IPS-18a (cell line): Measurements from ENCODE around the gene LEMD1.
"Not testable (repeated sequence)": the region's sequence is repeated elsewhere in the genome, so short reads cannot be mapped to it uniquely, and the experiment has no call there.

Experiments
- H3K27ac ChIP-seq: one replicate; pipeline ENCODE4 v1.5.1; 2013; ENCODE audit warnings: low read length
- H3K27me3 ChIP-seq: one replicate; pipeline ENCODE4 v1.6.1; 2013; ENCODE audit warnings: mild to moderate bottlenecking, low read length; ENCODE audit not compliant: control insufficient read depth, insufficient read depth
- H3K36me3 ChIP-seq: one replicate; pipeline ENCODE4 v1.6.1; 2013; ENCODE audit warnings: low read depth, low read length; ENCODE audit not compliant: control insufficient read depth
- H3K4me1 ChIP-seq: one replicate; pipeline ENCODE4 v1.6.1; 2013; ENCODE audit warnings: low read depth, low read length; ENCODE audit not compliant: control insufficient read depth
- H3K4me3 ChIP-seq: one replicate; pipeline ENCODE4 v1.5.1; 2013; ENCODE audit warnings: low read length
- H3K9ac ChIP-seq: one replicate; pipeline ENCODE4 v1.6.1; 2013; ENCODE audit warnings: mild to moderate bottlenecking, low read length, moderate library complexity
- H3K9me3 ChIP-seq: one replicate; pipeline ENCODE4 v1.6.1; 2013; ENCODE audit warnings: low read depth, low read length; ENCODE audit not compliant: control insufficient read depth

Gene LEMD1

DNA sequence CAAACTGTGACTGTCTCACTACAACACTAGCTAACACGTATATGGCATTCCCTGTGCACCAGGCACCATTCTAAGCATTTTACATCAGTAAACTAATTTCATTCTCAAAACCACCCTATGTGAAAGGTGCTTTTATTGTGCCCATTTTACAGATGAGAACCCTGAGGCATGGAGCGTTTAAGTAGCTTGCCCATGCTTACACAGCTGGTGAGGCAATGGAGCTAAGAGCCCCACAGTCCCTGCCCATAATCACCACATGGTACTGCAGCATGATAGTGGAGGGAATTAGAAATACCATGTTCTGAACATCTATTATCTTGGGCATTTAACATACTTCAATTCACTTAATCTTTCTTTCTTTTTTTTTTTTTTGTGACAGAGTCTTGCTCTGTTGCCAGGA, 34.0 kb downstream of the LEMD1 start:
- Histone ChIP-seq H3K27me3 (no peaks in the 10 kb centered on the region), H3K9me3 (no peaks in the 10 kb centered on the region), H3K9ac (no peak overlapping the region), H3K4me3 (no peak overlapping the region), H3K36me3 (no peaks in the 10 kb centered on the region), H3K4me1 (no peaks in the 10 kb centered on the region), H3K27ac (no peak overlapping the region)

DNA sequence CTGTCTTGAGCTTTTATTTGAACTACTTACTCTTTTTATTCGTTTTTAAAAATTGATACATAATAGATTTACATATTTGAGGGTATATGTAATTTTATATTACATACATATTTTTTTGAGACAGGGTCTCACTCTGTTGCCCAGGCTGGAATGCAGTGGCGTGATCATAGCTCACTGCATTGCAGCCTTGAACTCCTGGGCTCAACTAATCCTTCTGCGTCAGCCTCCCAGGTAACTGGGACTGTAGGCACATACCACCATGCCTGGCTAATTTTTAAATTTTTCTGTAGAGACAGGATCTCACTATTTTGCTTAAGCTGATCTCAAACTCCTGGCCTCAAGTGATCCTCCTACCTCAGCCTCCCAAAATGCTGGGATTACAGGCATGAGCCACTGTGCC, 38.9 kb downstream of the LEMD1 start:
- H3K27me3 ChIP-seq, H3K27ac ChIP-seq, H3K4me3 ChIP-seq, H3K9ac ChIP-seq, H3K9me3 ChIP-seq, H3K36me3 ChIP-seq, H3K4me1 ChIP-seq: not testable (repeated sequence)

DNA sequence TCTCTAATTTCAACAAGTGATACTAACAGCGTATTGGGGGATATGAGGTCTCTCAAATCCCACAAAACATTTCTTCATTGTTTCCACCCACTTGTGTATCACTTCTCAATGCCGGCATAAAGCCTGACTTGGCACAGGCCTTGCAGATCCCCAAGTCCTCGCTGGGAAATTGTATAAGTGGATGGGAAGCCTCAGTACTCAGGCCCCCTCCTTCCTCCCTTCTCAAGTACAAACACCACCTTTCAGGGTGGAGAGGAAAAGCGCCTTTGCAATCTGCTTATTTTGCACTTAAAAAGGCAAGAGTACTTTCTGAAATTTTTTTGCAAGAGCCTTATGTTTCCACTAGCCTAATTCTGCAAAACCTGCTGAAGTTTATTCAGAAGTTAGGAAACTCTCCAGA, 39.3 kb downstream of the LEMD1 start:
- no peak overlapping the region for H3K27ac ChIP-seq
- H3K9me3 ChIP-seq: no peaks in the 10 kb centered on the region
- no peaks in the 10 kb centered on the region for H3K27me3 ChIP-seq
- H3K9ac ChIP-seq: no peak overlapping the region
- no peaks in the 10 kb centered on the region for H3K4me1 ChIP-seq
- no peaks in the 10 kb centered on the region for H3K36me3 ChIP-seq
- no peak overlapping the region for H3K4me3 ChIP-seq

DNA sequence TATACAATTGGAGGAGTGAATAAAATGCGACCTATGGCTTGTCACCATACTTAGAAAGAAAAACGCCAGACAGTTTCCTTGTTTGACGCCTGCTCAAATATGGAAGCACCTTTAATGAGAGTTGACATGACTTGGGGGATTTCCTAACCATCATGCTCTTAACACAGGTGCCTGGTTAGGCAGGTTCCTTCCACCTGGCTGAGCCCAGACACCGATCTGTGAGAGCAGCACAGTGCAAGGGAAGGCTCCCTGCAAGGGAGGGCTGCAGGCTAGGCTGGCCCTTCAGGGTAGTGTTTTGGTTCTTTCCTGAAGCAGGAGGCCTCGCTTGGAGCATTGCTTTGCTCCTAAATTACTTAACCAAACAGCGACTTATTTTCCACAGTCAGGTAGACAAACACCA, 40.6 kb downstream of the LEMD1 start:
- no peaks in the 10 kb centered on the region for H3K36me3 ChIP-seq
- H3K27me3 ChIP-seq: no peaks in the 10 kb centered on the region
- no peaks in the 10 kb centered on the region for H3K9me3 ChIP-seq
- H3K27ac ChIP-seq: no peak overlapping the region
- H3K4me3 ChIP-seq: no peak overlapping the region
- peaks cover 2% of the 10 kb centered on the region for H3K4me1 ChIP-seq
- no peak overlapping the region for H3K9ac ChIP-seq

DNA sequence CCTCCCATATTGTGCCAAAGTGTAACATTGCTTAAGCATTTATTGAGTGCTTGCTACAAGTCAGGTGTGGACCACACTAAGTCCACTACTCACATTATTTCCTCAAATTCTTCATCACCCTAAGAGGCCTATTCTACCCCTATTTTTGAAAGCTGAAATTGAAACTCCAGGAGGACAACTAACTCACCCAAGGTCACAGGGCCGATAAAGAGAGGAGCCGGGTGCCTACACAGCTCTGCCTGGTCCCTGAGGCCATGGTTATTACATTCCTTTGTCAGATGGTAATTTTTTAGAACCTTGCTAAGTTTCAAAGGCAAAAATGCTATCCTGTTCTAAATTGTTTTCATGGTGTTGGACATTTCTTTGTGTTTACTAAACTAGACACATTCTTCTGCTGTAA, 41.0 kb downstream of the LEMD1 start:
- Histone ChIP-seq H3K9ac (no peak overlapping the region), H3K9me3 (no peaks in the 10 kb centered on the region), H3K27me3 (no peaks in the 10 kb centered on the region), H3K36me3 (no peaks in the 10 kb centered on the region), H3K4me3 (no peak overlapping the region), H3K27ac (no peak overlapping the region), H3K4me1 (peaks cover 6% of the 10 kb centered on the region)

DNA sequence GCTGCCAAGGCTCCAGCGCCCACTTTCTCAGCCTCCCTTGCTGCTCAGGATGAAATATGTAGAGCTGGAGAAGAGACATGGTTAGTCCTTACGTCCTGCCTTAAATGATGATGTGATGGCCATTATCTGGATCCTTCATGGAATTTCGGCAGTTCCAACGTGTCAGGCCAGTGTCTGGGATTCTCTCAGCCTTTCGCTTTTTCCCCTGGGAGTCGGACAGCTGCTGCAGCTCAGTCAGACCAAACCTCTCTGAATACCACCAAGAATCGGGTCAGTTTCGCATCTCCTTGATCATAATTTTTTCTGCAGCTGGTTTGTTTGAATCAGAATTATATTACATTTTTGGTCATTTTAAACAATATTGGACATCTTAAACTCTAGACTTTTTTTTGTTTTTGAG, 42.8 kb downstream of the LEMD1 start:
- H3K4me1 ChIP-seq: peaks cover 9% of the 10 kb centered on the region
- no peaks in the 10 kb centered on the region for H3K9me3 ChIP-seq
- H3K27ac ChIP-seq: no peak overlapping the region
- H3K27me3 ChIP-seq: no peaks in the 10 kb centered on the region
- H3K9ac ChIP-seq: no peak overlapping the region
- no peak overlapping the region for H3K4me3 ChIP-seq
- H3K36me3 ChIP-seq: no peaks in the 10 kb centered on the region

DNA sequence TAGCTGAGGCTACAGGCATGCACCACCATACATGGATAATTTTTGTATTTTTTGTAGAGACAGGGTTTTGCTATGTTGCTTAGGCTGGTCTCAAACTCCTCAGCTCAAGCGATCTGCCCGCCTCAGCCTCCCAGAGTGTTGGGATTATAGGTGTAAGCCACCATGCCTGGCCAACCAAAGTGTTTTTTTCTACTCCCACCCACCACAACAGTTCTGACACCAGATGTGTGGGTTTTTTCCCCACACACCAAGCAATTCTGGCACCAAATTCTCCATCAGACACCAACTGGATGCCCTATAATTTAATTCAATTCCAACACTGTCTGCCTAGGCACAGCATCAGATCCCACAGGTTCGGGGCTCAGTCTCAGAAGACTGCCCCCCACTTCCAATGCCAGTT, 44.5 kb downstream of the LEMD1 start:
- no peaks in the 10 kb centered on the region for H3K36me3 ChIP-seq
- no peak overlapping the region for H3K9ac ChIP-seq
- peaks cover 21% of the 10 kb centered on the region for H3K4me1 ChIP-seq

DNA sequence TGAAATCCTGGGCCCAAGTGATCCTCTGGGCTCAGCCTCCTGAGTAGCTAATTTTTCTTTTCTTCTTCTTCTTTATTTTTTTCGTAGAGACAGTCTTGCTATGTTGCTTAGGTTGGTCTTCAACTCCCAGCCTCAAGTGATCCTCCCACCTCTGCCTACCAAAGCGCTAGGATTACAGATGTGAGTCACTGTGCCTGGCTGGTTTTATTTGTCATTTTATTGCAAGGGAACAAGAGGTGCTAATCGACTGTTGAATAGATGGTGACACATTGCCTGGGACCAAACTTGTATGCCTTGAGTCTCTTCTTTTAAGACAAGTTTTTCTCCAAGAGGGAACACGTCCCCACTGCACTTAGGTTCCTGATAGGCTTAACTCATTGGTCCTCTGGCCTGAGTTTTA, 45.1 kb downstream of the LEMD1 start:
- Histone ChIP-seq H3K9me3 (no peaks in the 10 kb centered on the region), H3K4me1 (peaks cover 27% of the 10 kb centered on the region), H3K27ac (no peak overlapping the region), H3K4me3 (no peak overlapping the region), H3K27me3 (no peaks in the 10 kb centered on the region), H3K36me3 (no peaks in the 10 kb centered on the region), H3K9ac (no peak overlapping the region)

More for the DNA sequence above, 44.5 kb downstream of the LEMD1 start:
- Histone ChIP-seq H3K4me3 (no peak overlapping the region), H3K9me3 (no peaks in the 10 kb centered on the region), H3K27me3 (no peaks in the 10 kb centered on the region), H3K27ac (no peak overlapping the region)

DNA sequence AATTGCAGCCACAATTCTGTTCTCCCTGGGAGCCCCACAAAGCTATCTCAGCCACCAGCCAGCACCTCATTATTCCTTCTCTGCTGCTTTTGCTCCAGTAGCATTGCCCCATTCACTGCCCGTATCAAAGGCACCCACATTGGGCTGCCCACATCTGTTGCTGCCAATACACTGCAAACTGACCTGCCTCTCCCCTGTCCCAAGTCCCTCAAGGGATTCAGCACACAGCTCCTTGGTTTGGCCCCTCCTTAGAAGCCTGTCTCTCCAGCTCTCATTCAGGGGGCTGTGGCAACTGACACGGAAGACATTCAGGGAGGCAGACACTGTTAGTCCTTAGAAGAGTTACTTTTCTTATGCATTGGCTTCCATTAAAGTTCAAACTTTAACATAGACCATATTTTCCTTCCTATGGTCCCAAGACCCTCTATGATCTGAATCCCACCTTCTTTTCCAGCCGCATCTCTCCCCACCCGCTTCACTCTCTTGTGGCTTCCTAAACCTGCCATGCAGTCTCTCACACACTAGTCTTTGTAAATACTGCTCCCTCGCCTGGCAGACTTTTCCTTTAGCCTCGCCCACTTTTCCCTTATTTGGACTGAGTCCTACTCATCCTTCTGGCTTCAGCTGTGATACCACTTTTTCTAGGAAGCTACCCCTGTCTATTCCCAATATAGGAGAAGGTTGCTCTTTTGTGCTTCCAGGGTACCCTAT, 45.9 kb downstream of the LEMD1 start:
- Histone ChIP-seq H3K9me3 (no peaks in the 10 kb centered on the region), H3K36me3 (no peaks in the 10 kb centered on the region), H3K27ac (no peak overlapping the region), H3K27me3 (no peaks in the 10 kb centered on the region), H3K9ac (no peak overlapping the region), H3K4me1 (peaks cover 27% of the 10 kb centered on the region), H3K4me3 (peak overlapping the region; percentile 26)

DNA sequence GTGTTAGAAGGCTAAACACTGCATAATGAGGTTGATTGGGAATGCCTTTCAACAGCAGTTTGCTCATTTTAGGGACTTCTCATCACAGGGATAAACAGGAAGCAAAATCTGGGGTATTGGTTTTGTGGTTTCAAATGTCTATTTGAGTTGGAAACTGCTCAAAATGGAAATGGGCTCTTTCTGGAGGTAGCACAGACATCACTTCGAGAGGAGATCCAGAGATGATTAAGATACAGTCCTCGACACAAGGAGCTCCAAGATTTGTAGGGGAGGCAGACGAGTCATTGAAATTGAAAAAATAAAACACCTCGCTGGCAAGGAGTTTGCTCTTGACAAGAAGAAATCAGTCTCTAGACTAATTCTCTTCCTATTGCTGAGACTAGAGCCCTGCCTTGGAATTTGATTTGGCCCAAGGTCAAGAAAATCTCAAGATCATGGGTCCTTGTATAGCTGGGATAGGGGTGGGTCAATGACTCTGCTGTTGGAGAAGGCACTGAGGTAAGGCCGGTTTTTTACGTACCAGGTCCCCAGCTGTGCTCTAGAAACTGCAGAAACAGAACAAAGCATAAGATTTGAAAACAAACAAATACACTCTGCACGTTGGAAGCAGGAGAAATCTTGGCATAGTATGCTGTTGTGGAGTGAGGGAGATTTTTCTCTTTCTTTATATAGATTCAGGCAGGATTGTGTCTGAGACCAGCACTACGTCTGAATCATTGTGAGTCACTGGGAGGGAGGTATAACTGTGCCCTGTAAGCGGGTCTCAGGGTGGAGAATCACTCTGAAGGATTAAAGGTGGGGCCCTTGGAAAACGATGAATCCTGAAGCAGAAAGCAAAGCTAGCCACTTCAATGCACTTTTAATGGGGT, 47.4 kb downstream of the LEMD1 start:
- Histone ChIP-seq H3K27ac (no peak overlapping the region), H3K36me3 (no peaks in the 10 kb centered on the region), H3K4me3 (no peak overlapping the region), H3K9ac (no peak overlapping the region), H3K9me3 (no peaks in the 10 kb centered on the region), H3K4me1 (peaks cover 27% of the 10 kb centered on the region), H3K27me3 (no peaks in the 10 kb centered on the region)

DNA sequence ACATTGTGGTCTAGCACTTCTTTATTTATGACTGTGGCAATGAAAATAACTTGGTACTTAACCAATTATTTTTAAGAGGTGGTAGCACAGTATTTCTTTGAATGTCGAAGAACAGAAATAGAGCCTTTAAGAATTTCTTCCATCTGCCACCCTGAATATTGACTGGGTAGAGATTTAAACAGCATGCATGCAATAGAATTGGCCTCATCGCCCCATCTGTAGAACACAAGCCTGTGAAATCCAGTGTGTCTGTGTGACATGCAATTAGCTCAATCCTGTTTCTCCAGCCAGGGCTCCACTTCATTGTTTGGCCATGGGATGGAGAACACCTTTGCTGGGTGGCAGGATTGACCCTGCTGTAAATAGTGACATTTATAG, 48.1 kb downstream of the LEMD1 start:
- peaks cover 27% of the 10 kb centered on the region for H3K4me1 ChIP-seq
- H3K4me3 ChIP-seq: no peak overlapping the region
- no peaks in the 10 kb centered on the region for H3K27me3 ChIP-seq
- no peak overlapping the region for H3K27ac ChIP-seq
- H3K9me3 ChIP-seq: no peaks in the 10 kb centered on the region
- no peaks in the 10 kb centered on the region for H3K36me3 ChIP-seq
- H3K9ac ChIP-seq: no peak overlapping the region
